Left ventricle myocardium inferior (tissue), 1 donor: ENCODE results near the gene ACER3. TPM values are rescaled to one million over a fixed set of nuclear protein-coding genes. Genes with fewer than 3 reads are reported as not detected.
A peak's percentile ranks its signal among the peaks of the same experiment; 100 is the strongest.
"Not testable (repeated sequence)": the region's sequence is repeated elsewhere in the genome, so short reads cannot be mapped to it uniquely, and the experiment has no call there.

ENCODE experiments used
- DNase-seq: peaks from one replicate; pipeline ENCODE4 v3.0.0-alpha.2; 2020
- H3K27ac ChIP-seq: fragments of 200-600 bp; replicated peaks from 2 replicates; pipeline ENCODE4 v1.8.0; 2021
- H3K27me3 ChIP-seq: fragments of 200-600 bp; 2 replicates; pipeline ENCODE4 v1.8.0; 2021; ENCODE audit warnings: low read depth
- H3K36me3 ChIP-seq: fragments of 200-600 bp; 2 replicates; pipeline ENCODE4 v1.8.0; 2021
- H3K4me1 ChIP-seq: fragments of 200-600 bp; 2 replicates; pipeline ENCODE4 v1.8.0; 2021
- H3K4me3 ChIP-seq: fragments of 200-600 bp; 2 replicates; pipeline ENCODE4 v1.8.0; 2021; ENCODE audit warnings: mild to moderate bottlenecking, moderate library complexity
- H3K9me3 ChIP-seq: fragments of 200-600 bp; replicated peaks from 2 replicates; pipeline ENCODE4 v1.8.0; 2021
- CTCF ChIP-seq: fragments of 200-600 bp; IDR thresholded peaks from 2 replicates; pipeline ENCODE4 v1.8.0; 2021; ENCODE audit warnings: antibody characterized with exemption, mild to moderate bottlenecking, borderline replicate concordance
- intact Hi-C: fragments of 100-400 bp; cut with micrococcal nuclease; formaldehyde crosslinking; loops from one replicate; pipeline ENCODE4 v1.11.0; 2022
- total RNA-seq: library from RNA; stranded (reverse); fragmentation: NEBNext Ultra II Directional; extraction: Animal tissue kit (Norgen Biotek cat#: 25700); gene quantifications from one replicate; pipeline ENCODE4 v1.2.1, GENCODE V29; 2021
- donor health status: DM: no; HTN: yes; CAD: no; lungs with severe emphysema.

ACER3 gene
- total RNA-seq, 1 donor from 2014 or later = 8.5 TPM

GRCh38 chr11:76859708-76860227 is 950 bp upstream of the ACER3 start:
- no peak for TF ChIP-seq CTCF
- H3K27ac ChIP-seq = peak overlapping the region; percentile 93
- intact Hi-C loops = loop anchor here (10.0 kb wide), 1 partner anchor 55 kb away; no protein-coding TSS in a partner anchor

GRCh38 chr11:76861490-76861953 is 804 bp downstream of the ACER3 start:
- no peak for DNase-seq
- no peaks in the 10 kb centered on the region for H3K27me3 ChIP-seq
- no peaks in the 10 kb centered on the region for H3K9me3 ChIP-seq
- no peak for TF ChIP-seq CTCF
- H3K4me3 ChIP-seq = peak overlapping the region; percentile 91
- intact Hi-C loops = loop anchor here (10.0 kb wide), 1 partner anchor 53 kb away; no protein-coding TSS in a partner anchor
- H3K27ac ChIP-seq = peak overlapping the region; percentile 93
- H3K36me3 ChIP-seq = no peaks in the 10 kb centered on the region
- peaks cover 40% of the 10 kb centered on the region for H3K4me1 ChIP-seq

More at GRCh38 chr11:76859708-76860227, 950 bp upstream of the ACER3 start:
- H3K4me3 ChIP-seq = no peak overlapping the region
- peaks cover 49% of the 10 kb centered on the region for H3K4me1 ChIP-seq
- peak; percentile 15 for DNase-seq
- H3K9me3 ChIP-seq = no peaks in the 10 kb centered on the region
- no peaks in the 10 kb centered on the region for H3K36me3 ChIP-seq
- H3K27me3 ChIP-seq = no peaks in the 10 kb centered on the region

GRCh38 chr11:76862794-76863193 is 2.1 kb downstream of the ACER3 start:
- not testable (repeated sequence) for H3K36me3 ChIP-seq, H3K9me3 ChIP-seq, H3K4me3 ChIP-seq, H3K27ac ChIP-seq, H3K27me3 ChIP-seq, DNase-seq
- intact Hi-C loops = loop anchor here (10.0 kb wide), 1 partner anchor 52 kb away; no protein-coding TSS in a partner anchor
- peaks cover 39% of the 10 kb centered on the region for H3K4me1 ChIP-seq

GRCh38 chr11:76863196-76863777 is 2.6 kb downstream of the ACER3 start:
- Histone ChIP-seq H3K9me3 (no peaks in the 10 kb centered on the region), H3K27me3 (no peaks in the 10 kb centered on the region), H3K4me1 (peaks cover 39% of the 10 kb centered on the region), H3K27ac (no peak overlapping the region), H3K36me3 (no peaks in the 10 kb centered on the region), H3K4me3 (no peak overlapping the region)
- intact Hi-C loops = loop anchor here (10.0 kb wide), 1 partner anchor 52 kb away; no protein-coding TSS in a partner anchor
- no peak for DNase-seq
- no peak for TF ChIP-seq CTCF

GRCh38 chr11:76872959-76873827 is 12.5 kb downstream of the ACER3 start:
- Histone ChIP-seq H3K27me3 (no peaks in the 10 kb centered on the region), H3K27ac (no peak overlapping the region), H3K4me3 (no peak overlapping the region), H3K9me3 (no peaks in the 10 kb centered on the region), H3K4me1 (peaks cover 10% of the 10 kb centered on the region), H3K36me3 (peaks cover 19% of the 10 kb centered on the region)
- no peak for DNase-seq
- intact Hi-C loops = no loop called here
- no peak for TF ChIP-seq CTCF
